HuH-7 (cell line): ENCODE results near the gene PPP1R37.

ENCODE experiments used
- DNase-seq: peaks from one replicate; pipeline ENCODE4 v3.0.0; 2011; ENCODE audit warnings: low spot score

Gene PPP1R37

GRCh38 chr19:45152504-45153338, 59.7 kb downstream of the PPP1R37 start:
- no peak for DNase-seq

GRCh38 chr19:45153339-45154063, 60.5 kb downstream of the PPP1R37 start:
- DNase-seq = no peak

GRCh38 chr19:45154064-45154827, 61.3 kb downstream of the PPP1R37 start:
- DNase-seq = peak; percentile 53

GRCh38 chr19:45156011-45156630, 63.1 kb downstream of the PPP1R37 start:
- no peak for DNase-seq

GRCh38 chr19:45156751-45157150, 63.8 kb downstream of the PPP1R37 start:
- no peak for DNase-seq

- no peak for DNase-seq
Observed at GRCh38 chr19:45158503-45159209, 65.7 kb downstream of the PPP1R37 start.

- no peak for DNase-seq
Observed at GRCh38 chr19:45159210-45159970, 66.4 kb downstream of the PPP1R37 start.

GRCh38 chr19:45159971-45160324, 67.0 kb downstream of the PPP1R37 start:
- DNase-seq = no peak

GRCh38 chr19:45160870-45161737, 68.1 kb downstream of the PPP1R37 start, which contains the start of gene NKPD1:
Gene NKPD1 (minus strand): TSS chr19:45160982. CDS start chr19:45160150, 832 bp downstream.
- no peak for DNase-seq

- DNase-seq = peak; percentile 93
Observed at GRCh38 chr19:45161738-45162607, 69.0 kb downstream of the PPP1R37 start.

GRCh38 chr19:45162608-45163143, 69.7 kb downstream of the PPP1R37 start:
- no peak for DNase-seq

GRCh38 chr19:45163156-45163555, 70.2 kb downstream of the PPP1R37 start:
- no peak for DNase-seq

- no peak for DNase-seq
Observed at GRCh38 chr19:45163751-45164460, 70.9 kb downstream of the PPP1R37 start.

GRCh38 chr19:45164577-45165335, 71.8 kb downstream of the PPP1R37 start:
- no peak for DNase-seq

- no peak for DNase-seq
Observed at GRCh38 chr19:45166723-45167252, 73.8 kb downstream of the PPP1R37 start.

- no peak for DNase-seq
Observed at GRCh38 chr19:45168767-45169351, 75.9 kb downstream of the PPP1R37 start.
